ENCODE results near the gene MYO19.
"Not testable (repeated sequence)": the region's sequence is repeated elsewhere in the genome, so short reads cannot be mapped to it uniquely, and the experiment has no call there.

The MYO19 gene

GRCh38 chr17:36486204-36487194 is 48.2 kb downstream of the MYO19 start, which contains the start of gene ZNHIT3:
Gene ZNHIT3, plus strand, starts transcription at chr17:36486681. Its CDS starts 19 bp downstream, at chr17:36486700.
- Histone ChIP-seq H3K36me3 (ENCODE audit: control insufficient read depth, insufficient read depth, low read length) (no peaks in the 10 kb centered on the region), H3K4me1 (ENCODE audit: control insufficient read depth, insufficient read depth, low read length) (peaks cover 17% of the 10 kb centered on the region), H3K9ac (ENCODE audit: low read length) (peak within 1 kb of the TSS; percentile 77), H3K9me3 (ENCODE audit: control insufficient read depth, low read length) (no peaks in the 10 kb centered on the region), H3K4me3 (ENCODE audit: low read length) (peak within 1 kb of the TSS; percentile 57), H3K27me3 (ENCODE audit: control insufficient read depth, insufficient read depth, low read length) (peaks cover 9% of the 10 kb centered on the region)

DNA sequence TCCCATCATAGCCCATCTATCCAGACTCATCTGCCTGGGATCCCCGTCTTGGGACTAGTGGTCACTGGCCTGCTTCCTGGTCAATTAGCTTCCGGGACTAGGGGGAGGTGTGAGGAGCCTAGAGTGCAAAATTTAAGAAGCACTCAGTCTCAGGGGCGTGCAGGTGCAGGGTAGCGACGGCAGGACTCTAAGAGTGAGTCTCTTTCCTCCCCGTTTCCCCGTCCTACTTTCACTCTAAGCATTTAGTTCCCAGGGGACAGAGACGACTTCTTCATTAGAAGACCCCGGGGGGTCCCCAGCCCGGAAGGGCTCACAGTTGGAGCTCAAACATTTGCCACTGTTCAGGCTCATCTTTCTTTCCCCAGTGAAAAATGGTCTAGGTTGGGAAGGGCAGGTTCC is 48.9 kb downstream of the MYO19 start:
- Histone ChIP-seq H3K4me1 (ENCODE audit: control insufficient read depth, insufficient read depth, low read length) (peaks cover 17% of the 10 kb centered on the region), H3K9me3 (ENCODE audit: control insufficient read depth, low read length) (no peaks in the 10 kb centered on the region), H3K4me3 (ENCODE audit: low read length) (peak overlapping the region; percentile 57)

DNA sequence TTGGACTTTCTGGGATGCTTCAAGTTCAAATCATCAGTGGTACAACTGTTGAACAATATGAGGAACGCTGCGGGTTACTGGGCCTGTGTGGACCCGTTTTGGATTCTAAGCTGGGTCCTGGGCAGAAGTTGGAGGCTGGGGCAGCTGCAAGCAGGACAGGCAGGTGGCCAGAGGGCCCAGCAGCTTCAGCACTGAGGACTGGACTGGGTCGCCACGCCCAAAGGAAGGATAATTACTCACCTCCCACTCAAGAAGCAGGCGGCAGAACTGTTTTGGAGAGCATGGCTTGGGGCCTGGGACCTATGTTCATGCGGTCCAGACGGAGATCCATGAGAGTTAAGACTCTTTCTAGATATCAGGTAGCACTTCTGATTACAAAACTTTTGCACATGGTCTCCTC is 49.6 kb downstream of the MYO19 start:
- Histone ChIP-seq H3K4me3 (ENCODE audit: low read length) (no peak overlapping the region), H3K4me1 (ENCODE audit: control insufficient read depth, insufficient read depth, low read length) (peaks cover 17% of the 10 kb centered on the region), H3K9me3 (ENCODE audit: control insufficient read depth, low read length) (no peaks in the 10 kb centered on the region), H3K9ac (ENCODE audit: low read length) (no peak overlapping the region), H3K36me3 (ENCODE audit: control insufficient read depth, insufficient read depth, low read length) (no peaks in the 10 kb centered on the region), H3K27me3 (ENCODE audit: control insufficient read depth, insufficient read depth, low read length) (peaks cover 9% of the 10 kb centered on the region)

More for the DNA sequence above, 48.9 kb downstream of the MYO19 start:
- H3K36me3 ChIP-seq (ENCODE audit: control insufficient read depth, insufficient read depth, low read length), result no peaks in the 10 kb centered on the region
- peaks cover 9% of the 10 kb centered on the region for H3K27me3 ChIP-seq (ENCODE audit: control insufficient read depth, insufficient read depth, low read length)
- peak overlapping the region; percentile 77 for H3K9ac ChIP-seq (ENCODE audit: low read length)

GRCh38 chr17:36484021-36484420 is 50.6 kb downstream of the MYO19 start:
- H3K4me1 ChIP-seq (ENCODE audit: control insufficient read depth, insufficient read depth, low read length), result peaks cover 17% of the 10 kb centered on the region
- H3K27me3 ChIP-seq (ENCODE audit: control insufficient read depth, insufficient read depth, low read length); H3K9ac ChIP-seq (ENCODE audit: low read length); H3K4me3 ChIP-seq (ENCODE audit: low read length); H3K36me3 ChIP-seq (ENCODE audit: control insufficient read depth, insufficient read depth, low read length); H3K9me3 ChIP-seq (ENCODE audit: control insufficient read depth, low read length): not testable (repeated sequence)

- Histone ChIP-seq H3K27me3 (ENCODE audit: control insufficient read depth, insufficient read depth, low read length) (peaks cover 9% of the 10 kb centered on the region), H3K9ac (ENCODE audit: low read length) (peak overlapping the region; percentile 12), H3K4me3 (ENCODE audit: low read length) (peak overlapping the region; percentile 8), H3K4me1 (ENCODE audit: control insufficient read depth, insufficient read depth, low read length) (peaks cover 17% of the 10 kb centered on the region), H3K36me3 (ENCODE audit: control insufficient read depth, insufficient read depth, low read length) (no peaks in the 10 kb centered on the region), H3K9me3 (ENCODE audit: control insufficient read depth, low read length) (no peaks in the 10 kb centered on the region)
Observed at GRCh38 chr17:36482611-36483504, 51.8 kb downstream of the MYO19 start.

DNA sequence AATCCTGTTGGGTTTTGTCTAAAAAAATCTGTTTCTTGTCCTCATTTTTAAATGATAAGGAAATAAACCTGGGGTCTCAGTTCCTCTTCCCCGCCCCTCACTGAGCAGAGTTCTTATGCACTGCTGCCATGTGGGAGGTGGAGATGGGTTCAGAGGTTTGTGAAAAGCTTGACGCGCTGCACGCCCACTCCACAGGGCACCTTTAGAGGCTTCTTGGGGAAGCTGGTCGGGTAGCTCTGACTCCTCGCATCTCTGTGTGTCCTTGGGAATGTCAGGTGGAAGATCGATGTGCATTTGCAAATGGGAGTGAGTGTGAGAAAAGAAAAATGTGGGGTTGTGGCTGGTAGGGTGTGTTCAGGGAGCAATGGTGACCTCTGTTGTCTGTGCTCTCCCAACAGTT is 52.8 kb downstream of the MYO19 start:
- Histone ChIP-seq H3K9ac (ENCODE audit: low read length) (no peak overlapping the region), H3K36me3 (ENCODE audit: control insufficient read depth, insufficient read depth, low read length) (no peaks in the 10 kb centered on the region), H3K4me3 (ENCODE audit: low read length) (no peak overlapping the region), H3K27me3 (ENCODE audit: control insufficient read depth, insufficient read depth, low read length) (peaks cover 9% of the 10 kb centered on the region), H3K9me3 (ENCODE audit: control insufficient read depth, low read length) (no peaks in the 10 kb centered on the region), H3K4me1 (ENCODE audit: control insufficient read depth, insufficient read depth, low read length) (peaks cover 17% of the 10 kb centered on the region)

- H3K9ac ChIP-seq (ENCODE audit: low read length), result no peak overlapping the region
- peaks cover 3% of the 10 kb centered on the region for H3K27me3 ChIP-seq (ENCODE audit: control insufficient read depth, insufficient read depth, low read length)
- no peaks in the 10 kb centered on the region for H3K4me1 ChIP-seq (ENCODE audit: control insufficient read depth, insufficient read depth, low read length)
- H3K36me3 ChIP-seq (ENCODE audit: control insufficient read depth, insufficient read depth, low read length), result no peaks in the 10 kb centered on the region
- no peak overlapping the region for H3K4me3 ChIP-seq (ENCODE audit: low read length)
- H3K9me3 ChIP-seq (ENCODE audit: control insufficient read depth, low read length), result no peaks in the 10 kb centered on the region
Observed at GRCh38 chr17:36475346-36475970, 59.2 kb downstream of the MYO19 start.

DNA sequence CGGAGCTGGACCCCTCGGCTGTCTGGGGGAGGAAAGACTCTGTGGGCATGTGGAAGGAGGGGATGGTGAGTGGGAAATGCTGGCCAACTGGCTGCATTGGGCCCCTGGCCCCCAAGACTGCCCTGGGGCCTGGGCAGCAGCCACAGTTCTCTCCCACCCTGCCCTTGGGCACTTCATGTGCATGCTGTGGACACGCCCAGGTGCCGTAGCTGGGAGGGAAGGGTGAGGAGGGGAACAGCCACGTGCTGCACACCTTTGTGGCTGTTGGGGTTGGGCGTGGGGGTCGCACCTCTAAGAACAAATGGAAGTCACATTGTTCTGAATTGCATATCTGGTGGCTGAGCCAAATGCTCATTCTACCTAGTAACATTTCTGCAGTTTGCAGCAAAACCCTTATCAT is 60.1 kb downstream of the MYO19 start:
- Histone ChIP-seq H3K36me3 (ENCODE audit: control insufficient read depth, insufficient read depth, low read length) (no peaks in the 10 kb centered on the region), H3K4me3 (ENCODE audit: low read length) (no peak overlapping the region), H3K4me1 (ENCODE audit: control insufficient read depth, insufficient read depth, low read length) (no peaks in the 10 kb centered on the region), H3K9me3 (ENCODE audit: control insufficient read depth, low read length) (no peaks in the 10 kb centered on the region), H3K9ac (ENCODE audit: low read length) (no peak overlapping the region), H3K27me3 (ENCODE audit: control insufficient read depth, insufficient read depth, low read length) (peaks cover 5% of the 10 kb centered on the region)

- Histone ChIP-seq H3K9ac (ENCODE audit: low read length) (no peak overlapping the region), H3K4me1 (ENCODE audit: control insufficient read depth, insufficient read depth, low read length) (no peaks in the 10 kb centered on the region), H3K9me3 (ENCODE audit: control insufficient read depth, low read length) (no peaks in the 10 kb centered on the region), H3K4me3 (ENCODE audit: low read length) (no peak overlapping the region), H3K36me3 (ENCODE audit: control insufficient read depth, insufficient read depth, low read length) (no peaks in the 10 kb centered on the region), H3K27me3 (ENCODE audit: control insufficient read depth, insufficient read depth, low read length) (peaks cover 11% of the 10 kb centered on the region)
Observed at GRCh38 chr17:36470499-36470898, 64.2 kb downstream of the MYO19 start.

- Histone ChIP-seq H3K9ac (ENCODE audit: low read length) (no peak overlapping the region), H3K36me3 (ENCODE audit: control insufficient read depth, insufficient read depth, low read length) (no peaks in the 10 kb centered on the region)
Observed at GRCh38 chr17:36469733-36470132, 64.9 kb downstream of the MYO19 start.

DNA sequence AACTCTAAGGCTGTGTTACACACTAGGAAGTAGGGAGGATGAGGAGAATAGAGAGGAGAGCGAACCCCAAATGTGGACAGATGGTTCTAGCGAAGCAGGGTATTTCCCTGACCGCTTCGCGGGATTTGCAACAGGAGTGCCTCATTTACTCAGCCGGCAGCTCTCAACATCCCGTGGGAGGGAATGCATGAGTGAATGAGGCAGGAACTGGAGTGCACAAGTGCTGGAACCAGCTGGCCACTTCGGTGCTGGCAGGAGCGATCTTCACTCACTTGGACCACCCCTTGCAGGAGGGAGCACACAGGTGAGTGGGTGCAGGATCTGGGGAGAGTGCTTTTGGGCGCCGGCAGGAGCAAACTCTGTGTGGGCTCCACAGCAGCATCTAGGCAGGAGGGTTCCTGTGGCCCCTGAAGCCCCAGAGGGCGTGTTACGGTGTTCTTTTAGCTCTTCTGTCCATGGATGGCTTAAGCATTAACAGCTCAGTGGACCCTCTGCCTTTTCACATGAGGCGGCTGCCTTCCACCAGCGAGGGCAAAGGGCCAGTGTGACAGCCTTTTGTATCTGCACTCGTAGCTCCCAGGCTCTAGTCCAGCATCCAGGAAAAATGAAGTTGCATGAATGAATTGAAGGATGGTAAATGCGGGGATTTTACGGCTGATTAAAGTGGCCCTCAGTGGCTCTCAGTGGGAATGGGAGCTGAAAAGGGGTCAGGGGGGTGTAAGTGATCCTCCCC is 65.6 kb downstream of the MYO19 start:
- Histone ChIP-seq H3K4me1 (ENCODE audit: control insufficient read depth, insufficient read depth, low read length) (no peaks in the 10 kb centered on the region), H3K4me3 (ENCODE audit: low read length) (no peak overlapping the region), H3K9me3 (ENCODE audit: control insufficient read depth, low read length) (no peaks in the 10 kb centered on the region), H3K9ac (ENCODE audit: low read length) (no peak overlapping the region), H3K36me3 (ENCODE audit: control insufficient read depth, insufficient read depth, low read length) (no peaks in the 10 kb centered on the region), H3K27me3 (ENCODE audit: control insufficient read depth, insufficient read depth, low read length) (peaks cover 24% of the 10 kb centered on the region)

More at GRCh38 chr17:36469733-36470132, 64.9 kb downstream of the MYO19 start:
- H3K9me3 ChIP-seq (ENCODE audit: control insufficient read depth, low read length), result no peaks in the 10 kb centered on the region
- no peaks in the 10 kb centered on the region for H3K4me1 ChIP-seq (ENCODE audit: control insufficient read depth, insufficient read depth, low read length)
- peaks cover 18% of the 10 kb centered on the region for H3K27me3 ChIP-seq (ENCODE audit: control insufficient read depth, insufficient read depth, low read length)
- no peak overlapping the region for H3K4me3 ChIP-seq (ENCODE audit: low read length)

All from mucosa of stomach (tissue), 1 donor.